KMS-11 (cell line): ENCODE data around the gene PDE6C.

Experiments used
- H2AFZ ChIP-seq: fragments of 200-600 bp; sonication (generic); 2 replicates; pipeline ENCODE4 v1.6.1; 2016; ENCODE audit warnings: antibody characterized with exemption, mixed run types, low read depth
- H3K27ac ChIP-seq: fragments of 200-600 bp; sonication (generic); 2 replicates; pipeline ENCODE4 v1.6.1; 2016; ENCODE audit warnings: mild to moderate bottlenecking, mixed run types
- H3K27me3 ChIP-seq: fragments of 200-600 bp; sonication (generic); 2 replicates; pipeline ENCODE4 v1.6.1; 2017; ENCODE audit warnings: mild to moderate bottlenecking, low read depth, mixed run types, moderate library complexity; ENCODE audit not compliant: insufficient read depth
- H3K36me3 ChIP-seq: fragments of 200-600 bp; sonication (generic); 2 replicates; pipeline ENCODE4 v1.6.1; 2017; ENCODE audit warnings: mild to moderate bottlenecking, mixed run types; ENCODE audit not compliant: insufficient read depth
- H3K4me1 ChIP-seq: fragments of 200-600 bp; sonication (generic); 2 replicates; pipeline ENCODE4 v1.6.1; 2016; ENCODE audit warnings: mild to moderate bottlenecking, low read depth, mixed run types; ENCODE audit not compliant: poor library complexity, severe bottlenecking
- H3K4me2 ChIP-seq: fragments of 200-600 bp; sonication (generic); 2 replicates; pipeline ENCODE4 v1.7.0; 2016; ENCODE audit warnings: mild to moderate bottlenecking, mixed run types
- H3K4me3 ChIP-seq: fragments of 200-600 bp; sonication (generic); IDR thresholded peaks from 2 replicates; pipeline ENCODE4 v1.6.1; 2017; ENCODE audit warnings: low read depth, low read length, mixed read lengths; ENCODE audit not compliant: insufficient read depth
- H3K79me2 ChIP-seq: fragments of 200-600 bp; sonication (generic); 2 replicates; pipeline ENCODE4 v1.6.1; 2016; ENCODE audit warnings: low read depth, mixed run types; ENCODE audit not compliant: insufficient read depth
- H3K9ac ChIP-seq: fragments of 200-600 bp; sonication (generic); 2 replicates; pipeline ENCODE4 v1.6.1; 2016; ENCODE audit warnings: mild to moderate bottlenecking, mixed run types
- H4K20me1 ChIP-seq: fragments of 200-600 bp; sonication (generic); 2 replicates; pipeline ENCODE4 v1.6.1; 2016; ENCODE audit warnings: mild to moderate bottlenecking, mixed run types; ENCODE audit not compliant: insufficient read depth
- TF ChIP-seq, protein P1 (sequence below): fragments of 200-600 bp; sonication (generic); conservative IDR thresholded peaks from 2 replicates; pipeline ENCODE4 v1.6.1; 2017; ENCODE audit warnings: low read depth, mild to moderate bottlenecking, antibody characterized with exemption, low read length, moderate library complexity, mixed read lengths

PDE6C gene

GRCh38 chr10:93620925-93621324 is 8.6 kb downstream of the PDE6C start:
- TF ChIP-seq, protein P1, sequence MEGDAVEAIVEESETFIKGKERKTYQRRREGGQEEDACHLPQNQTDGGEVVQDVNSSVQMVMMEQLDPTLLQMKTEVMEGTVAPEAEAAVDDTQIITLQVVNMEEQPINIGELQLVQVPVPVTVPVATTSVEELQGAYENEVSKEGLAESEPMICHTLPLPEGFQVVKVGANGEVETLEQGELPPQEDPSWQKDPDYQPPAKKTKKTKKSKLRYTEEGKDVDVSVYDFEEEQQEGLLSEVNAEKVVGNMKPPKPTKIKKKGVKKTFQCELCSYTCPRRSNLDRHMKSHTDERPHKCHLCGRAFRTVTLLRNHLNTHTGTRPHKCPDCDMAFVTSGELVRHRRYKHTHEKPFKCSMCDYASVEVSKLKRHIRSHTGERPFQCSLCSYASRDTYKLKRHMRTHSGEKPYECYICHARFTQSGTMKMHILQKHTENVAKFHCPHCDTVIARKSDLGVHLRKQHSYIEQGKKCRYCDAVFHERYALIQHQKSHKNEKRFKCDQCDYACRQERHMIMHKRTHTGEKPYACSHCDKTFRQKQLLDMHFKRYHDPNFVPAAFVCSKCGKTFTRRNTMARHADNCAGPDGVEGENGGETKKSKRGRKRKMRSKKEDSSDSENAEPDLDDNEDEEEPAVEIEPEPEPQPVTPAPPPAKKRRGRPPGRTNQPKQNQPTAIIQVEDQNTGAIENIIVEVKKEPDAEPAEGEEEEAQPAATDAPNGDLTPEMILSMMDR, result no peak
- Histone ChIP-seq H3K27me3 (no peaks in the 10 kb centered on the region), H3K27ac (no peak overlapping the region), H3K79me2 (no peaks in the 10 kb centered on the region), H4K20me1 (no peaks in the 10 kb centered on the region), H3K9ac (no peak overlapping the region), H3K4me2 (no peak overlapping the region), H3K36me3 (no peaks in the 10 kb centered on the region), H2AFZ (no peak overlapping the region), H3K4me3 (no peak overlapping the region), H3K4me1 (no peaks in the 10 kb centered on the region)

- Histone ChIP-seq H3K4me2 (no peak overlapping the region), H3K9ac (no peak overlapping the region), H3K4me1 (no peaks in the 10 kb centered on the region), H3K36me3 (no peaks in the 10 kb centered on the region), H3K27me3 (no peaks in the 10 kb centered on the region), H3K79me2 (no peaks in the 10 kb centered on the region), H3K4me3 (no peak overlapping the region), H4K20me1 (no peaks in the 10 kb centered on the region), H3K27ac (no peak overlapping the region), H2AFZ (no peak overlapping the region)
- TF ChIP-seq, protein P1, result no peak
These were observed 10.6 kb downstream of the PDE6C start for GRCh38 chr10:93622942-93623341.

DNA sequence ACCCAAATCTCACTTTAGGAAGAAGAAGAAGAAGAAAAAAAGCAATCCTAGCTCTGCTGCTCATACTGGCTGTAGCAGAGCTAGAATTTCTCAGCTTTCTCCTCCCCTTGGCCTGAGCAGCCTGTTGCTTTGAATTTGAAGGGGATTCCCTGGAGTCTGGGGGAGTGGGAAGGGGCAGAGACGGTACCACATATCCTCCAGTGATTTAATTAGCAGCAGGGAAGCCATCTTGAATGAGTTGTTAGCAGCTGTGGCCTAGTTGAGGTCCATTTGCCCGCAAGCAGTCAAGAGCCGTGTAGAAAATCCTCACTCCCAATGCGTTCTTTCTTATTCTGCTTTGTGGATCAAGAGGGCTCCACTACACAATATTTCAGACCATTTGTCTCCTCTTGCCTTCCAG is 16.5 kb downstream of the PDE6C start:
- Histone ChIP-seq H3K4me3 (no peak overlapping the region), H4K20me1 (no peaks in the 10 kb centered on the region), H2AFZ (no peak overlapping the region), H3K36me3 (no peaks in the 10 kb centered on the region), H3K27me3 (no peaks in the 10 kb centered on the region), H3K9ac (no peak overlapping the region), H3K4me2 (no peak overlapping the region), H3K4me1 (no peaks in the 10 kb centered on the region), H3K27ac (no peak overlapping the region), H3K79me2 (no peaks in the 10 kb centered on the region)
- TF ChIP-seq, protein P1, result no peak

- H3K27me3 ChIP-seq, result no peaks in the 10 kb centered on the region
- TF ChIP-seq, protein P1, result no peak
- no peak overlapping the region for H3K4me2 ChIP-seq
These were observed 17.4 kb downstream of the PDE6C start for GRCh38 chr10:93629647-93630305.

More at GRCh38 chr10:93629647-93630305, 17.4 kb downstream of the PDE6C start:
- Histone ChIP-seq H3K27ac (no peak overlapping the region), H3K4me3 (no peak overlapping the region), H3K4me1 (no peaks in the 10 kb centered on the region), H3K9ac (no peak overlapping the region), H3K79me2 (no peaks in the 10 kb centered on the region), H2AFZ (no peak overlapping the region), H3K36me3 (no peaks in the 10 kb centered on the region), H4K20me1 (no peaks in the 10 kb centered on the region)
